Measurements from ENCODE around the gene FGD3.

Gene FGD3

DNA sequence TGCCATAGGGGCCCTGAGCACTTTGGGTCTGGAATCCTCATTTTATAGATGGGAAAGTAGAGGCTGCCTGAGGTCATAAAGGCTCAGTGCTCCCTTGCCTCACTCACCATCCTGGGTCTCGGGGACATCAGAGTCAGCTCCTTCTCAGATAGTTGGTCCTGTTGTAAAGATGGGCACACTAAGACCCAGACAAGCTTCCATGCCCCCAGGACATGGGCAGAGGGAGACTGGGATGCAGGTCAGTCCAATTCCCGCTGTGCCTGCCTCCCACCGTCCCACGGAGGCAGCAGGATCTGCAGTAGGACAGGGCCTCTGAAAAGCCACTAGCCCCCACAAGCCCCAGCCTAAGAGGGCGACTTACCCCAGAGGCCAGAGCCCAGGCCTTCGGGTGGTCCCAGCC, 92.1 kb downstream of the FGD3 start:
- no peaks in the 10 kb centered on the region for H3K9me2 ChIP-seq (replicated peaks; ENCODE audit: control insufficient read depth, low read length)
- H4K20me1 ChIP-seq (ENCODE audit: control insufficient read depth, insufficient read depth, low read depth, low read length) = no peaks in the 10 kb centered on the region
- no peak overlapping the region for H3K27ac ChIP-seq (ENCODE audit: low read depth, low read length)
- TF ChIP-seq EZH2phosphoT487 (IDR thresholded peaks at IDR 0.05; ENCODE audit: borderline replicate concordance, low read length) = no peak
- TF ChIP-seq, protein P1, sequence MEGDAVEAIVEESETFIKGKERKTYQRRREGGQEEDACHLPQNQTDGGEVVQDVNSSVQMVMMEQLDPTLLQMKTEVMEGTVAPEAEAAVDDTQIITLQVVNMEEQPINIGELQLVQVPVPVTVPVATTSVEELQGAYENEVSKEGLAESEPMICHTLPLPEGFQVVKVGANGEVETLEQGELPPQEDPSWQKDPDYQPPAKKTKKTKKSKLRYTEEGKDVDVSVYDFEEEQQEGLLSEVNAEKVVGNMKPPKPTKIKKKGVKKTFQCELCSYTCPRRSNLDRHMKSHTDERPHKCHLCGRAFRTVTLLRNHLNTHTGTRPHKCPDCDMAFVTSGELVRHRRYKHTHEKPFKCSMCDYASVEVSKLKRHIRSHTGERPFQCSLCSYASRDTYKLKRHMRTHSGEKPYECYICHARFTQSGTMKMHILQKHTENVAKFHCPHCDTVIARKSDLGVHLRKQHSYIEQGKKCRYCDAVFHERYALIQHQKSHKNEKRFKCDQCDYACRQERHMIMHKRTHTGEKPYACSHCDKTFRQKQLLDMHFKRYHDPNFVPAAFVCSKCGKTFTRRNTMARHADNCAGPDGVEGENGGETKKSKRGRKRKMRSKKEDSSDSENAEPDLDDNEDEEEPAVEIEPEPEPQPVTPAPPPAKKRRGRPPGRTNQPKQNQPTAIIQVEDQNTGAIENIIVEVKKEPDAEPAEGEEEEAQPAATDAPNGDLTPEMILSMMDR (IDR thresholded peaks at IDR 0.05; ENCODE audit: low read depth, low read length, poor library complexity, severe bottlenecking) = no peak
- no peaks in the 10 kb centered on the region for H3F3A ChIP-seq (ENCODE audit: control insufficient read depth, insufficient read depth)
- H3K4me1 ChIP-seq (ENCODE audit: control insufficient read depth, low read length) = peaks cover 7% of the 10 kb centered on the region
- no peak overlapping the region for H3K4me3 ChIP-seq (ENCODE audit: low read length)
- H3K9me3 ChIP-seq (ENCODE audit: control insufficient read depth, insufficient read depth, low read length) = no peaks in the 10 kb centered on the region
- H3K4me2 ChIP-seq (ENCODE audit: low read length) = no peak overlapping the region
- no peaks in the 10 kb centered on the region for H3K79me2 ChIP-seq (ENCODE audit: control insufficient read depth, low read length)
- H3K36me3 ChIP-seq (ENCODE audit: control insufficient read depth, low read length) = no peaks in the 10 kb centered on the region
- no peaks in the 10 kb centered on the region for H3K27me3 ChIP-seq (ENCODE audit: control insufficient read depth, low read length)

DNA sequence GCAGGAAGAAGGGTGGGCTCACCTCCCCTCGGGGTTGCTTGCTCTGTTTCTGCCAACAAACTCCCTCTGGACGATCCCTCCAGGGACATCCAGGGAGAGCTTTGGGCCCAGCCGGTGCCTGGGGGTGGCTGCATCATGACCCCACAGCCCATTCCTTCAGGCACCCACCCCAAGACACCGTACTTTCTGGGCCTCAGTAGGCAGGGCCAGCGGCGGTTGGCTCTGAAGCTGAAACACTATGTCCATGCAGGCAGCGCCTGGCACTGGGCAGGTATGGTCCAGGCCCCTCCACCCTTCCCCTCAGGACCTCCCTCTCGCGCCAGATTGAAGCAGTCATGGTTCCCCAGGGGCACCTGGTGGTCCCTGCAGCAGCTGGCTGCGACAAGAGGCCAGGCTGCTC, 92.7 kb downstream of the FGD3 start:
- TF ChIP-seq, protein P1 (IDR thresholded peaks at IDR 0.05; ENCODE audit: low read depth, low read length, poor library complexity, severe bottlenecking) = no peak
- TF ChIP-seq EZH2phosphoT487 (IDR thresholded peaks at IDR 0.05; ENCODE audit: borderline replicate concordance, low read length) = no peak
- H3K4me1 ChIP-seq (ENCODE audit: control insufficient read depth, low read length) = peaks cover 6% of the 10 kb centered on the region
- no peak overlapping the region for H3K4me3 ChIP-seq (ENCODE audit: low read length)
- no peaks in the 10 kb centered on the region for H4K20me1 ChIP-seq (ENCODE audit: control insufficient read depth, insufficient read depth, low read depth, low read length)
- no peaks in the 10 kb centered on the region for H3K9me3 ChIP-seq (ENCODE audit: control insufficient read depth, insufficient read depth, low read length)
- H3K27ac ChIP-seq (ENCODE audit: low read depth, low read length) = no peak overlapping the region
- H3K4me2 ChIP-seq (ENCODE audit: low read length) = no peak overlapping the region
- no peaks in the 10 kb centered on the region for H3K9me2 ChIP-seq (replicated peaks; ENCODE audit: control insufficient read depth, low read length)
- no peaks in the 10 kb centered on the region for H3K79me2 ChIP-seq (ENCODE audit: control insufficient read depth, low read length)
- H3K36me3 ChIP-seq (ENCODE audit: control insufficient read depth, low read length) = no peaks in the 10 kb centered on the region
- no peaks in the 10 kb centered on the region for H3F3A ChIP-seq (ENCODE audit: control insufficient read depth, insufficient read depth)
- no peaks in the 10 kb centered on the region for H3K27me3 ChIP-seq (ENCODE audit: control insufficient read depth, low read length)

DNA sequence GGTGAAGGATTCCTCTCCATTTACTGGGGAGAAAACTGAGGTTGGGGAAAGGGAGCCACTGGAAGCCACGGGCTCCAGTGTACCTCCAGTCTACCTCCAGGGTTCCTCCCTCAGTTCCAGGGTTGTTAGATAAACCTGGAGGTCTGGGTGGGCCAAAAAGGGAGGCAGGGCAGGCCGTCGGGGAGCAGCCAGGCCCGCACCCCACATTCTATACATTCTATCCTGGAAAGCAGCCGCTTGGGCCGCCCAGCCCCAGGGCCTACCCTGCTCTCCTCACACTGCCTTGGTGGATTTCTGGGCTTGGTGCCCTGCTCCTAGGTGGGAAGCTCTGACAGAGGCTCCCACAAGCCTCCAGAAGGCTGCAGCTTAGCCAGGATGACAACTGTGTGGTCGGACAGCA, 93.1 kb downstream of the FGD3 start:
- Histone ChIP-seq H3K27ac (ENCODE audit: low read depth, low read length) (no peak overlapping the region), H3K4me2 (ENCODE audit: low read length) (no peak overlapping the region), H3K36me3 (ENCODE audit: control insufficient read depth, low read length) (no peaks in the 10 kb centered on the region), H3K79me2 (ENCODE audit: control insufficient read depth, low read length) (no peaks in the 10 kb centered on the region), H3K27me3 (ENCODE audit: control insufficient read depth, low read length) (no peaks in the 10 kb centered on the region), H3K4me1 (ENCODE audit: control insufficient read depth, low read length) (peaks cover 6% of the 10 kb centered on the region), H4K20me1 (ENCODE audit: control insufficient read depth, insufficient read depth, low read depth, low read length) (no peaks in the 10 kb centered on the region), H3F3A (ENCODE audit: control insufficient read depth, insufficient read depth) (no peaks in the 10 kb centered on the region), H3K9me3 (ENCODE audit: control insufficient read depth, insufficient read depth, low read length) (no peaks in the 10 kb centered on the region), H3K9me2 (replicated peaks; ENCODE audit: control insufficient read depth, low read length) (no peaks in the 10 kb centered on the region), H3K4me3 (ENCODE audit: low read length) (no peak overlapping the region)
- TF ChIP-seq EZH2phosphoT487 (IDR thresholded peaks at IDR 0.05; ENCODE audit: borderline replicate concordance, low read length) = no peak
- TF ChIP-seq, protein P1 (IDR thresholded peaks at IDR 0.05; ENCODE audit: low read depth, low read length, poor library complexity, severe bottlenecking) = no peak
